Activated CD4-positive, CD25-positive, alpha-beta regulatory T cell treated with anti-CD3 and anti-CD28 coated beads, Interleukin-2, amount 50 U/mL, for 72 hours (primary cell): ENCODE results near the gene KLHDC3.

Source experiments
- DNase-seq: peaks from one replicate; pipeline ENCODE4 v3.0.0; 2021

The KLHDC3 gene

GRCh38 chr6:43060034-43060754 is 46.1 kb downstream of the KLHDC3 start:
- DNase-seq = no peak

DNA sequence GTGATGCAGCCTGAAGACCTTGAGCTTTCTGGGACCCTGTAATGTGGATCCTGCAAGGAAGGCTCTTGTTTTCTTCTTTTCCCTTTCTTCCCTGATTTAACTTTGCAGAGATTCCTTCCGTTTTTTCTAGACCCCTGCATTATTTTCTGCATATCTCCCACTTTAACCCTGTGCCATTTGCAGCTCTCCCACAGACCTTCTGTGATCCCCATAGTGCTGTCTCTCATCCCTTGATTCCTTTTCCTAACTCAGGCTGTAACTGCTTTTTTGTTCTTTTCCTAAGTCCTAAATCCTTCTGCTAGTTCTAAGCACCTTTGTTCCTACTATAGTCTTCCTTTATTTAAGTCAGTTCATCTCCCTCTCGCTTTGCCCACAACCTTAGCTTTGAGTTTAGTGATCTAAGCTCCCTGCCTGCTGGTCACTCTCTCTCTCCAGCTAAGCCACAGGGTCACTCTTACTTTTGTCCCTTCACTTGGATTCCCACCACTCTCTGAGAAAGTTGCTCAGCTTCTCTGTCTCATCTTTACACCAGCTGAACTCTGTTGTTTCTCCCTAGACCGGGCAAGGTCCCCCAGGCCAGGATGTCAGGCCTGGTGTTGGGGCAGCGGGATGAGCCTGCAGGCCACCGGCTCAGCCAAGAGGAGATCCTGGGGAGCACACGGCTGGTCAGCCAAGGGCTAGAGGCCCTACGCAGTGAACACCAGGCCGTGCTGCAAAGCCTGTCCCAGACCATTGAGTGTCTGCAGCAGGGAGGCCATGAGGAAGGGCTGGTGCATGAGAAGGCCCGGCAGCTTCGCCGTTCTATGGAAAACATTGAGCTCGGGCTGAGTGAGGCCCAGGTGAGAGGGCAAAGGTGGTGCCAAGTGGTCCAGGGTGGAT is 46.9 kb downstream of the KLHDC3 start:
- DNase-seq = no peak

DNA sequence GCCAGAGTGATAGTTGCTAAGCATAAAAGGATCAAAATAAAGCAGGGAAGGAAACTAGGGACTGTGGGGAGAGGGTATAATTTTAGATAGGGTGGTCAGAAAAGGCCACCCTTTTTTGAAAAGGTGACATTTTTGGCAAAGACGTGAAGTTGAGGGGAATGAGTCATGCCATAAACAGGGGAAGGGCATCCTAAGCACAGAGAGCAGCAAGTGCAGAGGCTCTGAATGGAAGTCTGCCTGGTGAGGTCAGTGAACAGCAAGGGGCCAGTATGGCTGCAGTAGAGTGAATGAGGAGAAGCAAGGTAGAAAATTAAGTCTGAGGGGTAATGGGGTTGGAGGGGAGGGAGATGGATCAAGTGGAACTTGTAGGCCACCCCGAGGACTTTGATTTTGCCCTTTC is 47.8 kb downstream of the KLHDC3 start:
- DNase-seq = no peak

- no peak for DNase-seq
Measured at GRCh38 chr6:43062818-43063217, 48.8 kb downstream of the KLHDC3 start.

DNA sequence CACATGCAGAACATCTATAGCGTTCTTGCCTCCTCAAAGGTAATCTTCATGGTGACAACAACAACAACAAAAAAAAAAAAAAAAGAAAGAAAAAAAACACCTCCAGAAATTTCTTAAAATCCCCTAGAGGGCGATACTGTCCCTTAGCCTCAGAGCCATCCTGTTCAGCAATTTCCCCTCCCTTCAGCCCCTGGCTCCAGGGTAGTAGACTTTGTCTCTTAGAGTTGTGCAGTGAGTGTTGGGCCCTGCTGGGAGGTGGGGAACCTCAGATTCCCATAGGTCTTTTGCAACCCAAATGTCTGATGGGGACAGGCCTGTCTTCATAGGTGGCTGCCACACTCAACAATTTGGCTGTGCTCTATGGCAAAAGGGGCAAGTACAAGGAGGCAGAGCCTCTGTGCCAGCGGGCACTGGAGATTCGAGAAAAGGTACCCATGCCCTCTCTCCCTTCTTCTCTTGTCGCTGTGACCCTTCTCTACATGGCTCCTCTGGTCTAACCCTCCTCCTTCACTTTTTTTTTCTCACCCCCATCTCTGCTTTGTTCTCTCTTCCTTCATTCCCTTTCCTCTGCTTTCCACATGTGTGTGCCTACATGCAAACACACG is 56.1 kb downstream of the KLHDC3 start:
- no peak for DNase-seq
